ENCODE results near the gene THRAP3. TPM values are rescaled to one million over a fixed set of nuclear protein-coding genes. Genes with fewer than 3 reads are reported as not detected.
A peak's percentile ranks its signal among the peaks of the same experiment; 100 is the strongest.

The THRAP3 gene
- total RNA-seq, 1 donor from 2014 or later, result 167 TPM

- TF ChIP-seq, protein P1, sequence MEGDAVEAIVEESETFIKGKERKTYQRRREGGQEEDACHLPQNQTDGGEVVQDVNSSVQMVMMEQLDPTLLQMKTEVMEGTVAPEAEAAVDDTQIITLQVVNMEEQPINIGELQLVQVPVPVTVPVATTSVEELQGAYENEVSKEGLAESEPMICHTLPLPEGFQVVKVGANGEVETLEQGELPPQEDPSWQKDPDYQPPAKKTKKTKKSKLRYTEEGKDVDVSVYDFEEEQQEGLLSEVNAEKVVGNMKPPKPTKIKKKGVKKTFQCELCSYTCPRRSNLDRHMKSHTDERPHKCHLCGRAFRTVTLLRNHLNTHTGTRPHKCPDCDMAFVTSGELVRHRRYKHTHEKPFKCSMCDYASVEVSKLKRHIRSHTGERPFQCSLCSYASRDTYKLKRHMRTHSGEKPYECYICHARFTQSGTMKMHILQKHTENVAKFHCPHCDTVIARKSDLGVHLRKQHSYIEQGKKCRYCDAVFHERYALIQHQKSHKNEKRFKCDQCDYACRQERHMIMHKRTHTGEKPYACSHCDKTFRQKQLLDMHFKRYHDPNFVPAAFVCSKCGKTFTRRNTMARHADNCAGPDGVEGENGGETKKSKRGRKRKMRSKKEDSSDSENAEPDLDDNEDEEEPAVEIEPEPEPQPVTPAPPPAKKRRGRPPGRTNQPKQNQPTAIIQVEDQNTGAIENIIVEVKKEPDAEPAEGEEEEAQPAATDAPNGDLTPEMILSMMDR (conservative IDR thresholded peaks at IDR 0.05), result no peak
- no peaks in the 10 kb centered on the region for H3K27me3 Mint-ChIP-seq (ENCODE audit: low read depth)
- H3K4me3 Mint-ChIP-seq, result no peak overlapping the region
- H3K4me1 Mint-ChIP-seq, result peaks cover 27% of the 10 kb centered on the region
- peaks cover 5% of the 10 kb centered on the region for H3K36me3 Mint-ChIP-seq (ENCODE audit: low read depth)
- no peak for DNase-seq (ENCODE audit: low read depth, low spot score)
- peak overlapping the region; percentile 43 for H3K27ac Mint-ChIP-seq (ENCODE audit: unreplicated experiment)
- no peaks in the 10 kb centered on the region for H3K9me3 Mint-ChIP-seq
Measured at GRCh38 chr1:36349839-36350238, 125.6 kb downstream of the THRAP3 start.

GRCh38 chr1:36350659-36351226 is 126.5 kb downstream of the THRAP3 start:
- TF ChIP-seq, protein P1 (conservative IDR thresholded peaks at IDR 0.05), result no peak
- Mint-ChIP-seq H3K36me3 (ENCODE audit: low read depth) (peaks cover 5% of the 10 kb centered on the region), H3K27ac (ENCODE audit: unreplicated experiment) (peak overlapping the region; percentile 75), H3K4me1 (peaks cover 27% of the 10 kb centered on the region), H3K9me3 (no peaks in the 10 kb centered on the region), H3K4me3 (no peak overlapping the region), H3K27me3 (ENCODE audit: low read depth) (no peaks in the 10 kb centered on the region)
- no peak for DNase-seq (ENCODE audit: low read depth, low spot score)

GRCh38 chr1:36351227-36351977 is 127.2 kb downstream of the THRAP3 start:
- H3K4me1 Mint-ChIP-seq, result peaks cover 27% of the 10 kb centered on the region
- TF ChIP-seq, protein P1 (conservative IDR thresholded peaks at IDR 0.05), result no peak
- peak; percentile 30 for DNase-seq (ENCODE audit: low read depth, low spot score)
- peaks cover 5% of the 10 kb centered on the region for H3K36me3 Mint-ChIP-seq (ENCODE audit: low read depth)
- no peaks in the 10 kb centered on the region for H3K27me3 Mint-ChIP-seq (ENCODE audit: low read depth)
- no peaks in the 10 kb centered on the region for H3K9me3 Mint-ChIP-seq
- peak overlapping the region; percentile 96 for H3K27ac Mint-ChIP-seq (ENCODE audit: unreplicated experiment)
- H3K4me3 Mint-ChIP-seq, result no peak overlapping the region

- Mint-ChIP-seq H3K36me3 (ENCODE audit: low read depth) (peaks cover 2% of the 10 kb centered on the region), H3K9me3 (no peaks in the 10 kb centered on the region), H3K4me3 (no peak overlapping the region), H3K27ac (ENCODE audit: unreplicated experiment) (peak overlapping the region; percentile 83), H3K4me1 (peaks cover 27% of the 10 kb centered on the region), H3K27me3 (ENCODE audit: low read depth) (no peaks in the 10 kb centered on the region)
- TF ChIP-seq, protein P1 (conservative IDR thresholded peaks at IDR 0.05), result no peak
- no peak for DNase-seq (ENCODE audit: low read depth, low spot score)
Measured at GRCh38 chr1:36352125-36352909, 128.1 kb downstream of the THRAP3 start.

DNA sequence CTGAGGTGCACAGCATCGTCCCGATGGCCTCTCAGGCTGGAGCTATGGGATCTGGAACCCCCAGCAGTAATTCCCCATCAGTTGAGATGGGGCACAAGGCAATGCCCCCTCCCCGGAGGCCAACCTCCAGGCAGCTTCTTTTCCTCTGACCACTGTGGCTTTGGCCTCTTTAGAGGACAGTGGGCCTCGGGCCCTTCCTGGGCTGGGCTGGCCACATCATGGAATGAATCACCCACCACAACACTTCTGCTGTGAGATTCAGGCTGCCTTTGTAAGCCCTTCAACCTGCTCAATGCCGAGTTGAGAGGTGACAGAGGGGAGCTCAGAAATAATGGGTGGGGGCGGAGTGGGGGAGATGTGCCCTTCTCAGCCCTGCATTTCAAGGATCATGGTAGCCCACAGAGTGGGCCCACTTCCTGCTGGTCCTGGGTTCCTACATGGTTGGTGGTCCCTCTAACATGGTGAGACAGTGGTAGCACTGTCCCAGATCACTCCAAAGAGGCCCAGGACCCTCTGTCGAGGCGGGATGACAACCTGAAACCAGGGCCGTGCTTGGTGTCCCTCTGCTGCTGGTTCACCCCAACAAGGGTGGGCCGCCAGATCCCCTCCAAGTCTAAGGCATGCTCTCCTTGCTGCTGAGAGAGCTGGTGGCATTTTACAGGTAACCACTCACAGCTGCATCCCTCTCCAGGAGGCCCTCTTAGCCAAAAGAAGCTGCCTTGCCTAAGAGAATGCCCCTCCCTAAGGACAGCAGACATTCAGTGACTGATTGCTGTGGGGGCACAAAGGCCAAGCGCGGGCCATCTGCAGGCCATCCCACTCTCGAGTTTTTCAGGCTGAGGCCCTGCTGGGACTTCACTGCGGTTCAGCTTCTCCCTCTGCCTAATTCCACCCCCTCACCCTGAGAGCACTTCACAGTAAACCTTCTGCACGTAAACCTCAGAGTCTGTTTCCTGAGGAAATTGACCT is 129.0 kb downstream of the THRAP3 start:
- Mint-ChIP-seq H3K4me1 (peaks cover 27% of the 10 kb centered on the region), H3K4me3 (no peak overlapping the region), H3K9me3 (no peaks in the 10 kb centered on the region), H3K27me3 (ENCODE audit: low read depth) (no peaks in the 10 kb centered on the region), H3K27ac (ENCODE audit: unreplicated experiment) (no peak overlapping the region), H3K36me3 (ENCODE audit: low read depth) (peaks cover under 1% of the 10 kb centered on the region)
- TF ChIP-seq, protein P1 (conservative IDR thresholded peaks at IDR 0.05), result no peak
- no peak for DNase-seq (ENCODE audit: low read depth, low spot score)

Measured in neural crest cell (in vitro differentiated cells).